Caki2 (cell line): ENCODE results near the gene SLC46A3. TPM values are rescaled to one million over a fixed set of nuclear protein-coding genes. Genes with fewer than 3 reads are reported as not detected.

Source experiments
- DNase-seq: peaks from one replicate; pipeline ENCODE4 v3.0.0-alpha.2; 2015; ENCODE audit warnings: low read depth
- in situ Hi-C: cut with HindIII; loops from 2 replicates; pipeline ENCODE4 v1.10.0; 2016; ENCODE audit warnings: low sequenced_read_pairs, low pct_unique_long_range_greater_than_20kb, mixed read lengths
- total RNA-seq: library from RNA; depleted of rRNA; stranded (reverse); fragments of >200 nt; shearing (Covaris generic); gene quantifications from 2 replicates; pipeline ENCODE4 v1.2.3, GENCODE V29; 2014; ENCODE audit warnings: low replicate concordance

Gene SLC46A3
- total RNA-seq, 1 experiment from 2014 or later, result 1.8 TPM

DNA sequence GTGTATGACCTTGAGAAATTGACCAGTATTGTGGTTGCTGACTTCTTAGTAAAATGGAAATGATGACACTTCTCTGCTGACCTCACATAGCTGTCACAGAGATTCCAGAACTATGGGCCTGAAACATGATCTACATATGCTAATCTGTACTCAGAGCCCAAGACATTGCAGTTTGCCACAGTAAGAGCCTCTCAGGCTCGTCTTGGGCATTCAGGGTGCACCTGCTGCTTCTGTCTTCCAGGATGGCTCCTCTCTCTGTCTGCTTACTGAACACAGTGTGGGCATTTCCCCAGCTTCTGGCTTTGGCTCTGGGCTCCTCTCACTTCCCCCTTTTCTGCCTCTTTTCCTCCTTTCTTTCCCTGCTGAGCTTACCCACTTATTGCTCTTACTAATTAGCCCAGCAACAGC lies 22.3 kb upstream of the SLC46A3 start:
- in situ Hi-C loops, result no loop called here
- DNase-seq, result no peak

DNA sequence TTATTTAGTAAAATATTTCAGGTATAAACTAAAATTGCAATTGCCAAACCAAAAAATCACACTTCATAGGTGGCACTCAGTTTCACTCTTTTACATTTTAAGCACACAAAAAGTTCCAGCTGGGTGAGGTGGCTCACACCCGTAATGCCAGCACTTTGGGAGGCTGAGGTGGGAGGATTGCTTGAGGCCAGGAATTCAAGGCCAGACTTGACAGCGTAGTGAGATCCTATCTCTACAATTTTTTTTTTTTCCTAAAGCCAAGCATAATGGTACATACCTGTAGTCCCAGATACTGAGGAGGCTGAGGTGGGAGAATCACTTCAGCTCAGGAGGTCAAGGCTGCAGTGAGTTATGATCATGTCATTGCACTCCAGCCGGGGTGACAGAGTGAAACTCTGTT lies 20.6 kb upstream of the SLC46A3 start:
- in situ Hi-C loops, result no loop called here

DNA sequence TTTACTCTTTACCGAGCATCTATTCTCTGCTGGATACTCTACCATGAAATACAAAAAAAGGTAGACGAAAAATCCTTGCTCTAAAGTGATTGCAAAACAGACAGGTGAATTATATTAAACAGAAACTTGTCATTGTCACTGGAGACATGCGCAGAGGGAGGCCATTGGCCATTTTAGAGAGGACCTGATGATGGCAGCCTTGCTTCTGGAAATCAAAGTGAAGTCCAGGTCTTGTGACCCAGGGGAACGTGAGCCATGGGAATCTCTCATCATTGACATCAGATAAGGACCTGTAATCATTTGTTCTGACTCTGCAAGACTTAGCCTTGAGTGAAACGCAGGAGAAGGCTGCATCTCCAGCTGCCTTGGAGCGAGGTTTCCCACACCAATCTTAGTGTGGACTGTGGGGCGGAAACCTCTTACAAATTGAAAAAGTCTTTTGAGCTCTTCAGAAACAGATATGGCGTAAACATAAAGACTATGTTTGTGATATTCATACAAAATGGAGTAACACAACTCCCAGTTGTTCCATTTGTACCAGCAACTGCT lies 16.8 kb upstream of the SLC46A3 start:
- in situ Hi-C loops, result no loop called here

More for the DNA sequence above, 20.6 kb upstream of the SLC46A3 start:
- no peak for DNase-seq

DNA sequence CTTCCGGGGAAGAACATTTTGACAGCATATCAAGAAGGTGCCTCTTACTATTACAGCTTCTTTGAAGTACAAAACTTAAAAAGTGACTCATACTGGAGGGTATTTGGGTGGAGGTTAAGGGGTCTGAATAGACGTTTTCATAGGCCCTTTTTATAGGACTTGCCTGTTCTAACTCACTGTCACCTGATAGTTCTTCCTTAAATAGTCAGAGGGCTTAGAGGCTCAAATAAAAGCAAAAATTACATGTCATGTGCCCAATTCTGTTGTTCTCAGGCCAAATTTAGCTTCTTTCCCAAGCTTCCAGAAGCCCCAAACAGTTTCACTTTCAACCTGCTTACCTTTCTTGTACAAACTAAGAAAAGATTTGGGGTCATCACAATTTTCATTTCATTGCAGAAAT lies 16.1 kb upstream of the SLC46A3 start:
- in situ Hi-C loops, result no loop called here
- no peak for DNase-seq

More for the DNA sequence above, 16.8 kb upstream of the SLC46A3 start:
- no peak for DNase-seq

DNA sequence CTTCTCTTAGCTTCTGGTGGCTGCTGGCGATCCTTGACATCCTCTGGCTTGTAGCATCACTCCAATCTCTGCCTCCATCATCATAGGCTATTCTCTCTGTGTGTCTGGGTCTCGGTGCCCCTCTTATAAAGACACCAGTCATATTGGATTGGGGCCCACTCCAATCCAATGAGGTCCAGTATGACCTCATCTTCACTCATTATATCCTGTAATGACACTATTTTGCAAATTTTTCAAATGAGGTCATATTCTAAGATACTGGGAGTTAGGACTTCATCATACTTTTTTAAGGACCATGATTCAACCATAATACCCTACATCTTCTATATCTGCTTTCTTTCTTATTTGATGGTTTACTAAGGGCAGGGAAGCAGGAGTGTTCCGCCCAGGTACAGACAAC lies 12.0 kb upstream of the SLC46A3 start:
- in situ Hi-C loops, result no loop called here

DNA sequence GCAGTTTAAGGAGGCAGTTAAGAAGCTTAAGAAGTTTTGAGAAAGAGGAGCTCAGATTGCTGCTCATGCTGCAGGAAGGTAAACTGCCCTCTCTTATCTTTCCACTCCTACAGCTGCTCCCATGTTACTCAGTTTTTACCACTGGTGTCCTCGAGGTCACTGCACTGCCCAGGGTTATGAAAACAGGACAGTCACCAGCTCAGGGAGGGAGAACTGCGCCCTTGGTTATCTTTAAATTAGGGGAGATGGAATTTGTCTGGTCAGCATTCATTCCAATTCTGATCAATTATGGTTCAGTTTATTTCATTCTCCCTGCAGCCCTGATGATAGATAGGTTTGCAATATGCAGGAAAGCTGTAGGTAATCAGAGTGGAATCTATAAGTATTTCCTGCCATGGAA lies 10.8 kb upstream of the SLC46A3 start:
- DNase-seq, result no peak
- in situ Hi-C loops, result no loop called here

More for the DNA sequence above, 12.0 kb upstream of the SLC46A3 start:
- no peak for DNase-seq

DNA sequence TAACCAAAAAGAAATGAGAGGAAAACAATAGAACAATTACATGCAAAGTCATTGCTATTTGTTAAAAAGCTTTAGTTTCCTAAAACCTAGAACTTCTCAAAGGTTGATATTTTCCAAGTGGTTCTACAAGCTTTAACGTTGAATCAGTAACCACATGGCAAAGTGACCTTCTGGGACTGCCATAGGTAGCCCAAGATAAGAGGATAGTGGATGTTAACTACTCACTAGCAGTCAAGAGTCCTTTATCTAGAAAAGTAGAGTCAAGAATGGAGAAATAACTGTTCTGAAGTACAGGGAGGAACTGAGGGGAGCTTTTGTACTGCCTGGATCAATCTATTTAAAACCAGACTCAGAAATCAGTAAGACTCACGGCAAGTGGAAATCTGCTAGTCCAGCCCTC lies 9.9 kb upstream of the SLC46A3 start:
- in situ Hi-C loops, result no loop called here
- no peak for DNase-seq

DNA sequence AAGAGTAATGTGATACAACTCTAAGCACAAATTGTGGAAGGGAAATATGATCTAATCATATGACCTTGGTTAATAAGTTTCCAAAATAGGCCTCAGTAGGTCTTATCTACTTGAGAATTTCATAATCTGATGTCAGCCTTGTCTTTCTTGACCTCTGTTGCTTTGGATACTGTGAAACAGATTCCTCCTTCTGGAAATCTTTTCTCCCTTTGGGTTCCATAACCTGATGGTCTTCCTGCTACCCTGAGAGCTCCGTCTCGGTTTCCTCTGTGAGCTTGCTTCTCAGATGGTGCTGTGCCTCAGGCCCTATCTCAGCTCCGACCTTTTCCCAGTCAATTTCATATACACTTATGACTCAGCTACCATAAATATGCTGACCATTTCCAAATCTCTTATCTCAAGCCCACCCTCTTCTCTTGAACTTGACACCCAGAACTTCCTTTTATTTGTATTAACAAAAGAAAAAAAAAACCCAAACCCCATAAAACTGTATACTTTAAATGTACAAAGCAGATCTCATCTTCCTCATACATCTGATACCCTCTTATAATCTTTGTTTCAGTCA lies 6.4 kb upstream of the SLC46A3 start:
- in situ Hi-C loops, result no loop called here
- DNase-seq, result no peak

DNA sequence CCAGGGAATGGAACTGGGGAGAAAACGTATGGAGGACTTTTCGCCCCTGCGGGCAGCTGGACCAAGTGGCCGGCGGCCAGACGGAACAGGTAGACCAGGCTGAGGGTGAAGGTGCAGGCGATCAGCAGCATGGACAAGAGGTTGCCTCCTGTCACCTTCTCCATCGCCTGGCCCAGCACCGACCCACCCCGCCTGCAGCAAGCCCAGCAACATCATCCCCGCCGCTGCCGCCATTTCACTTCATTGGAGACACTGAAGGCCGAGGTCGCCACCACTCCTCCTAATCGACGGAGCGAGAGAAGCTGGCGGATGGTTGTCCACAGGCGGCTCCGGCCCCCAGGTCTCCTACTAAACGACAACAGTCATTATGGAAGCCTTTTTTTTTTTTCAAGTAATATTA lies 5.0 kb upstream of the SLC46A3 start:
- in situ Hi-C loops, result no loop called here
- no peak for DNase-seq

DNA sequence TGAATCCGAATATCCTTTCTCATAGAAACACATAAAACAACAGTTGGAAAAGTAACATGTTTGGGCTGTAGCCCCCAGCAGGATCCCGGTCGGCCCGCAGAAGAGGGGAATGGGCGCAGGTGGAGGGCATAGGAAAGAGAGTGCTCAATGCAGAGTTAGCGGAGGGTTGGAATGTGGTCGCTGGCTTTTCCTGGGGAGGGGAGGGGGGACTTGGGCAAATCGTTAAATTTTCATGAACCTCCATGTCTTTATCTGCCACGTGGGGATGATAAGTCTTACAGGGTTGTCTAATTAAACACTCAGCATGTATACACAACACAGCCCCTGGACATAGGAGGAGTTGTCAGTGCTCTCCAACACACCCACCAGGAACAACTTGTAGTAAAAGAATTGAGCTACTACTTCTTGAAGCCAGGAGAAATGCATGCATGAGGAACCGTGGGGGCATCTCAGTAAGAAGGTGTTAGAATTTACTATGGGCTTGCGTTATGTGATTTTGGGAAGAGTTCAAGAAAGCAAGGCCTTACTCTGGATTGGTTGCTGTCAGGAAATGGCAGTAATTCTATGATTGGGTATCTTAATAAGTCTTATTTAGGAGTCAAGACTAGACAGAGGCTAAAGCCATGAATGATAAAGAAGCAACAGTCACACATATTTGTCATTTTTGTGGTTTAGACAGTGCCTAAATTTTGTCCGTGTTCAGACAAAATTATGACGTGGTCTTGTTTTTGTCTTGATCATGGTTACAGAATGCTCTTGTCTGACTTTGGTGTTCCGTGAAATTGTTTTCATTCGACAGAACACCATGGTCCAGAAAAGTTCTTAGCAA lies 671 bp upstream of the SLC46A3 start:
- in situ Hi-C loops, result no loop called here
- DNase-seq, result peak; percentile 15

DNA sequence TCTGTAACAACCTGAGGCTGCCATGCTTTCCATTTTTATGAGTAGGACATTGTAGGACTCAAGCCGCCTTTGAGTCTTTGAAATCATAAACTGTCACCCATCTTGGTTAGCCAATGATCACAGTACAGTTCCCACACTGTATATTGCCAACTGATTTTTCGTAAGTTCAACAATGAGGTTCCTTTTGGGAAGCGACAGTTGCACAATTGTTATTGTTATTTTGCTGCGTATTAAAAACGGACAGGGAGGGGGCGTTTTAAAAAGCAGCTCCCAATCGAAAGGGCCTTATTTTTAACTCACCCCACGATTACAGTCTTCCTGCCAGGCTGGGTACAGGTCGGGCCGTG lies 601 bp downstream of the SLC46A3 start:
- no peak for DNase-seq
- in situ Hi-C loops, result no loop called here

DNA sequence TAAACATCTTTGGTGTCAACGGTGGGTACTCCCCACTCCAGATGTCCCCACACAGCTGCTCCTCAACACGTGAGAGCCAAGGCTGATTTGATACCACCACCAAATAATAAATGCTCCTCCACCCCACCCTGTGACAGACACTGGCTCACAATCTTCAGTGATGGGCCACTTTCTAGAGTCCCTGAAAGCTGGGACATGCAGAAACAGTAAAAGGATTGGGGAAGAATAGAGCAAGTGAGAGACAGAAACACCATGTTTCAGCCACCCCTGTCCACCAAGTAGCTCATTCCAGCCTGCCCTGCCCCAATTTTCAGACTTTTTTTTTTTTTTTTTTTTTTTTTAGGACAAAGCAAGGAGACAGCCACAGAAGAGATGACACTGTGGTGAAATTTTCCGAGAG lies 1.6 kb downstream of the SLC46A3 start:
- in situ Hi-C loops, result no loop called here

DNA sequence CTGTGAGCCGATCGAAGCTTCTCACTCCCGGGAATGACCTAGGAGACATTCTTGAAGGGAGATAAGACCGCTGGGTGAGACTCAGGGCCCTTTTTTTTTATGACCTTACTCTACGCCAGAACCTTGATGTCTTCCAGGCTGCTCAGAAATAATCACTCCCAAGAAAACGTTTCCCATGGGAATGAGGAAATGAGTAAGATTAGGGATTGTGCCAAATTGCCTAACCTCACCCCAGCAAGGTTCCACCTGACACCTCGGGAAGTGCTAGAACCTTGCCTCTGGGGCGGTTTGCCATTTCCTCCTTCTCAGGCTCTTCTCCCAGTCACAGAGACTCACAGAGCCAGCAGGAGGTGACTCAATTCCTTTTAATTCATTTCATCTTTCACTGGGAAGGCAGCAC lies 2.3 kb downstream of the SLC46A3 start:
- in situ Hi-C loops, result no loop called here
- no peak for DNase-seq

More for the DNA sequence above, 1.6 kb downstream of the SLC46A3 start:
- no peak for DNase-seq

DNA sequence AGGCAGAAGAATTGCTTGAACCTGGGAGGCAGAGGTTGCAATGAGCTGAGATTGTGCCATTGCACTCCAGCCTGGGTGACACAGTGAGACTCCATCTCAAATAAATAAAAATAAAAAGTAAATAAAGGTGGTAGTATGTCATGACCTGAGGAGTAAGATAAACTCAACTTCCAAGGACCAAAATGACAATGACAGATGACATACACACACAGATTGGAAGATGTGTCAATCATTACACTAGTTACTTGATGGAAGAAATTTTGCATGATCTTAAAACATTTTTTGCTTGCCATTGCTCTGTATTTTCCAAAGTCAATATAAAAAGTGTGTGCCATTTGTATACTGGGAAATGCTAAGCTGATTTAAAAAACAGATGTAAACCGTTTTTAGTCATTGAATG lies 4.1 kb downstream of the SLC46A3 start:
- DNase-seq, result no peak
- in situ Hi-C loops, result no loop called here

DNA sequence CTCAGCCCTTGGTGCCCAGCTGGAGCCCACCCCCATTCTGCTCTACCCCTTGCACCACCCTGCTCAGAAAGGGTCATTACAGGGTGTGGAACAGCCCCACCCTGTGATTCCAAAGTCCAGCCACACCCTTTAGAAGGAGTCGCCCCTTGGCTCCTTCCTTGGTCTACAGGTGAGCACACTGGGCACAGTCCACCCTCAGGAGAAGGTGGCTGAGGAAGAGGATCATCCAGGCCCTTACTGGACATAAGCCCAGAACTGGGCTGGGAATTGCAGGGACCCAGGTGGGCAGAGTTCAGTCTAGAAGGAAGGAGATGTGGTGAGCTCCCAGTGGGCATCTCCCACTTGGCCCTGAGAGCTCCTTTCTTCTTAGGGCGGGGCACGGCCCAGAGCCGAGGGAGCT lies 8.6 kb downstream of the SLC46A3 start:
- in situ Hi-C loops, result no loop called here
- DNase-seq, result no peak

DNA sequence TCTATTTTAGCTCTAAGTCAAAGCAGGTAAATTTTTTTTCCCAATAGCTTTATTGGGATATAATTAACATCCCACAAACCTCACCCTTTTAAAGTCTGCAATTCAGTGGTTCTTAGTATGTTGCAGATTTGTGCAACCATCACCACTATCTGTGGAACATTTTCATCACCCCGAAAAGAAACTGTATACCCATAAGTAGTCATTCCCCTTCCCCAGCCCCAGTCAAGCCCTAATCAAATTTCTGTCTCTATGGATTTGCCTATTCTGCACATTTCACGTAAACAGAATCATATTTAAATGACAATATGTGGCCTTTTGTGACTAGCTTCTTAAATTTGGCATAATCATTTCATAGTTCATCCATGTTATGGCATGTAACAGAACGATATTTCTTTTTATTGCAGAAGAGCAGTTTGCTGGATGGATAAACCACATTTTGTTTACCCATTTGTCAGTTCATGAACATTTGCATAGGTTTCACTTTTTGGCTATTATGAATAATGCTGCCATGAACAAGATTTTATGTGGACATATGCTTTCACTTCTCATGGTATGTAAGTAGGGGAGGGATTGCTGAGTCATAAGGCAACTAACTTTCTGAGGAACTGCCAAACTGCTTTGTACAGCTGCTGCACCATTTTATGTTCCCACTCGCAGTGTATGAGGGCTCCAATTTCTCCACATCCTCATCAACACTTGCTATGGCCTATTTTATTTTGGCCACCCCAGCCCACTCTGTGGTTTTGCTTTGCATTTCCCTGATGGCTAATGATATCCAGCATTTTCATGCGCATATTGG lies 10.9 kb downstream of the SLC46A3 start:
- in situ Hi-C loops, result no loop called here
- DNase-seq, result no peak

DNA sequence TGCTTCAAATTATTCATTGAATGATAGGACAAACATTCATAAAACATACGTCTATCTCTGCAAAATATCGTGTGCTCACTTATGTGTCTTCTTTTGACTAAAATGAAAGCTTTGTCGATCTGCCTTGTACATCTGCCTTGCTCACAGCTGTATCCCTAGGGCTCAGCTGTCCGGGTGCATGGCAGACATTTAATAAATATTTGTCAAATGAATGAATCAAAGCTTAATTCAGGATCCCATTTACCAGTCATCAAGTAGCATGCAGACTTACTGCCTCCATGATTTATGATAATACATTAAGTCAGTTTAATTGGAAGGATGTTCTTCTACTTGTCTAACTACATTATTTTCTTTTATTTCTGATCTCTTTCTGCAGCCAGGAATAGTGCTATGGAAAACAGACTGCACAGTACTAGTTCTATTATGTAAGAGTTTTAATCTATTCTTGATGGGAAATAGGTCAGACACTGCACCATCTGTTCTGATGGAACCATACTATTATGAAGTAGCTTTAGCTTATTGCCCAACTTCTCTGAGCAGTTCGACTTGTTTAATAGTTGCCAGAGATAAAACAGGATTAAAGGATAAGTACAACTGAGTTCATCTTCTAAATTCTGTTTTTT lies 13.2 kb downstream of the SLC46A3 start:
- in situ Hi-C loops, result no loop called here
- no peak for DNase-seq

DNA sequence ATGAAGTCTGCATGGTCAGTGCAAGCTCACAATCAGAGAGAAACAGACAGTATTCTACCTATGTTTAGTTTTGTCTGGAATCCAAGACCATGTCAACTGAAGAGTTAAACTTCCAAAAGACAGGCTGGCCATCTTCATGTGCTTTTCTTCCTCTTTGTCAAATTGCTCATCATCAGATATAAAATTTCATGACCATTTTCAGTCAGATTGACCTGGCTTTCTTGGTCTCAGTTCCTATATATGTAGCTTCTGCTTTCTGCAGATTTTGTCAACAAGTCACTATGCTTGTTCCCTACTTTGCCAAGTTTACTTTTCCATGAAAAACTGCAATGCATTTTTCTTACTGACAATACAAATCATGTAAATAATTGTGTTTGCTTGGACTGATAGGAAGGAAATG lies 13.9 kb downstream of the SLC46A3 start:
- DNase-seq, result no peak
- in situ Hi-C loops, result no loop called here

DNA sequence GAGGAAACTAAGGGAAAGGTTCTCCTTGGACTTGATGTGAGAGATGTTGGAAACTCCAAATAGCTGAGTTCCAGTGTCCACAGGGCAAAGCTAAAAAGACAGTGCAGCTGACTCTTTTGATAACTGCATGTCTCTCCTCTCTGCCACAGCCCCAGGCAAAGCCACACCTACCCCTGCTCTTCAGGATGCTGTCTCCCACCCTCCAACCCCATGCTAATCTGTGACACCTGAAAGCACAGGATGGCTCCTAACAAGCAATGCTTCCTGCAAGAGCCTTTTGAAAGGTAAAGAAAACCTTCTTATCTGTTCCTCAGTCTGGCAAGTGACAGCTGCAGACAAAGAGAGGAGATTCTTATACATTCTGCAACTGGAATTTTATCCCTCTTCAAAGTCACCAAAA lies 14.5 kb downstream of the SLC46A3 start:
- DNase-seq, result no peak
- in situ Hi-C loops, result no loop called here
